NB4 (cell line): Measurements from ENCODE around the gene EMD.

Source experiments
- CTCF ChIP-seq: IDR thresholded peaks from one replicate; pipeline ENCODE4 v1.5.1; 2012; ENCODE audit warnings: low read depth, low read length
- MAX ChIP-seq: IDR thresholded peaks from 2 replicates; pipeline ENCODE4 v1.6.1; 2011; ENCODE audit warnings: low read depth, low read length
- POLR2A ChIP-seq: IDR thresholded peaks from 2 replicates; pipeline ENCODE4 v1.6.1; 2011; ENCODE audit warnings: mild to moderate bottlenecking; ENCODE audit not compliant: insufficient read length; ENCODE audit errors: extremely low read depth

- TF ChIP-seq CTCF: no peak
- TF ChIP-seq POLR2A: no peak
- TF ChIP-seq MAX: no peak
Observed at GRCh38 chrX:154360155-154360713, 18.9 kb upstream of the EMD start.
